Prostate gland (tissue), 2 donors: Measurements from ENCODE around the gene MSL3.

Experiments
- CTCF ChIP-seq, 4 experiments: fragments of 200-600 bp in 2 of 4; fragments of 450-650 bp in 2 of 4; sonication (generic) in 2 of 4; IDR thresholded peaks; 1 replicate in 3 of 4; 2 replicates in 1 of 4; pipeline ENCODE4 v1.5.1; 2016 to 2019; ENCODE audit warnings: antibody characterized with exemption in 4 of 4, mild to moderate bottlenecking in 2 of 4, moderate library complexity in 2 of 4
- POLR2A ChIP-seq: fragments of 450-650 bp; IDR thresholded peaks from one replicate; pipeline ENCODE4 v1.6.1; 2016; ENCODE audit warnings: antibody characterized with exemption, mild to moderate bottlenecking
- POLR2AphosphoS5 ChIP-seq: sonication (generic); formaldehyde crosslinking; IDR thresholded peaks from one replicate; pipeline ENCODE4 v1.6.1; 2017; ENCODE audit warnings: antibody characterized with exemption

- TF ChIP-seq CTCF (IDR thresholded peaks at IDR 0.05) (peak; percentile 68 to 79 (median 72)), POLR2A (no peak), POLR2AphosphoS5 (peak; percentile 19)
Observed at GRCh38 chrX:11758400-11759171, 549 bp downstream of the MSL3 start.
